Mesendoderm (in vitro differentiated cells): ENCODE data around the gene FBXL7.
A peak's percentile ranks its signal among the peaks of the same experiment; 100 is the strongest.

Experiments used
- DNase-seq: peaks from one replicate; pipeline ENCODE4 v3.0.0; 2013
- H2AK5ac ChIP-seq: 2 replicates; pipeline ENCODE4 v1.6.1; 2013; ENCODE audit warnings: low read length, inconsistent platforms
- H2BK120ac ChIP-seq: 2 replicates; pipeline ENCODE4 v1.6.1; 2013; ENCODE audit warnings: low read depth, mild to moderate bottlenecking, low read length, moderate library complexity, mixed read lengths
- H2BK15ac ChIP-seq: replicated peaks from 2 replicates; pipeline ENCODE4 v1.6.1; 2013; ENCODE audit warnings: low read depth, mild to moderate bottlenecking, moderate library complexity
- H2BK5ac ChIP-seq: 2 replicates; pipeline ENCODE4 v1.6.1; 2013; ENCODE audit warnings: low read length, inconsistent platforms
- H3K18ac ChIP-seq: 2 replicates; pipeline ENCODE4 v1.6.1; 2013; ENCODE audit warnings: mild to moderate bottlenecking, low read length, mixed read lengths
- H3K23ac ChIP-seq: one replicate; pipeline ENCODE4 v1.6.1; 2013; ENCODE audit warnings: low read length
- H3K27ac ChIP-seq: 2 replicates; pipeline ENCODE4 v1.5.1; 2013; ENCODE audit warnings: low read depth, mild to moderate bottlenecking, inconsistent platforms, low read length, moderate library complexity
- H3K27me3 ChIP-seq: 2 replicates; pipeline ENCODE4 v1.6.1; 2013; ENCODE audit warnings: low read length, control low read depth, mild to moderate bottlenecking, inconsistent platforms; ENCODE audit not compliant: insufficient read depth, poor library complexity
- H3K36me3 ChIP-seq: 2 replicates; pipeline ENCODE4 v1.6.1; 2013; ENCODE audit warnings: low read length, inconsistent platforms; ENCODE audit not compliant: control insufficient read depth, insufficient read depth
- H3K4ac ChIP-seq: one replicate; pipeline ENCODE4 v1.6.1; 2013; ENCODE audit warnings: low read depth, mild to moderate bottlenecking, low read length, moderate library complexity
- H3K4me1 ChIP-seq: 2 replicates; pipeline ENCODE4 v1.6.1; 2013; ENCODE audit warnings: low read depth, low read length, inconsistent platforms; ENCODE audit not compliant: control insufficient read depth
- H3K4me2 ChIP-seq: 2 replicates; pipeline ENCODE4 v1.6.1; 2013; ENCODE audit warnings: low read length
- H3K4me3 ChIP-seq: 2 replicates; pipeline ENCODE4 v1.5.1; 2013; ENCODE audit warnings: mild to moderate bottlenecking, low read length
- H3K56ac ChIP-seq: one replicate; pipeline ENCODE4 v1.6.1; 2013; ENCODE audit warnings: low read length
- H3K79me1 ChIP-seq: 2 replicates; pipeline ENCODE4 v1.6.1; 2013; ENCODE audit warnings: low read length, inconsistent platforms
- H3K79me2 ChIP-seq: 2 replicates; pipeline ENCODE4 v1.6.1; 2013; ENCODE audit warnings: mild to moderate bottlenecking, low read length; ENCODE audit not compliant: control insufficient read depth, insufficient read depth
- H3K9ac ChIP-seq: 2 replicates; pipeline ENCODE4 v1.6.1; 2013; ENCODE audit warnings: low read length, inconsistent platforms
- H4K5ac ChIP-seq: one replicate; pipeline ENCODE4 v1.6.1; 2013; ENCODE audit warnings: low read length
- H4K8ac ChIP-seq: one replicate; pipeline ENCODE4 v1.6.1; 2013; ENCODE audit warnings: low read depth, mild to moderate bottlenecking, control low read depth, low read length, moderate library complexity
- WGBS: extraction: QIAGEN DNeasy Blood & Tissue Kit; methylation state at CpG from one replicate; pipeline ENCODE4 v1.1.7; 2013; ENCODE audit warnings: low lambda C conversion rate, missing lambda C conversion rate; ENCODE audit not compliant: insufficient coverage; ENCODE audit errors: extremely low coverage; 5-methylcytosine and 5-hydroxymethylcytosine counted together

The FBXL7 gene

DNA sequence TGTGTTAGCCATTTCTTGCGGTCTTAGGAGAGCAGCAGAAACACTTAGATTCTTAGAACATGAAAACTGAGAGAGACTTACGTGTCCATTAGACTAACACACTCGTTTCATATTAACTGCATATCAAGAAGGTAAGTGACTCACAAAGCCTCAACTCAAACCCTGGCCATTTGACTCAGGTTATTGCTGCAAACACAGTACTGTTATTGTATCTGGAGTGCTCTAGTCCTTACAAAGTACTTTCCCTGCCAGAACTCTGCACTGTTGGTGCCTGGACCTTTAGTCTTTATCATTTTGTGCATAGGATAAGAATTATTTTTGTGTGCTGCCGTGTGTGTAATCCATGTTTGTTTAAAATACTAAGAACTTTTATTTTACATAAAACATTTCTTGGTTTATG, 155.7 kb downstream of the FBXL7 start:
- Histone ChIP-seq H3K18ac (no peak overlapping the region), H3K79me2 (no peaks in the 10 kb centered on the region), H3K79me1 (no peaks in the 10 kb centered on the region), H2BK15ac (no peak overlapping the region), H4K5ac (no peak overlapping the region), H3K4me2 (no peak overlapping the region), H3K27ac (no peak overlapping the region), H3K4me3 (no peak overlapping the region), H2BK5ac (no peak overlapping the region), H2BK120ac (no peak overlapping the region), H4K8ac (no peak overlapping the region), H3K4me1 (no peaks in the 10 kb centered on the region), H2AK5ac (no peak overlapping the region), H3K36me3 (no peaks in the 10 kb centered on the region), H3K9ac (no peak overlapping the region), H3K4ac (no peak overlapping the region), H3K27me3 (no peaks in the 10 kb centered on the region), H3K23ac (no peak overlapping the region), H3K56ac (no peak overlapping the region)
- no peak for DNase-seq
- WGBS, result no CpG with 5 or more reads among the region's 4 CpGs

GRCh38 chr5:15664961-15665360, 165.0 kb downstream of the FBXL7 start:
- no peak overlapping the region for H2AK5ac ChIP-seq
- no peak overlapping the region for H3K56ac ChIP-seq
- H3K27ac ChIP-seq, result no peak overlapping the region
- DNase-seq, result no peak
- no peak overlapping the region for H3K9ac ChIP-seq
- H2BK15ac ChIP-seq, result no peak overlapping the region
- H3K4ac ChIP-seq, result no peak overlapping the region
- no peak overlapping the region for H3K23ac ChIP-seq
- H3K79me2 ChIP-seq, result no peaks in the 10 kb centered on the region
- H3K18ac ChIP-seq, result no peak overlapping the region
- no peak overlapping the region for H4K5ac ChIP-seq
- peaks cover 3% of the 10 kb centered on the region for H3K79me1 ChIP-seq
- H2BK5ac ChIP-seq, result no peak overlapping the region
- H2BK120ac ChIP-seq, result no peak overlapping the region
- no peak overlapping the region for H3K4me2 ChIP-seq
- H3K4me3 ChIP-seq, result no peak overlapping the region
- H4K8ac ChIP-seq, result no peak overlapping the region
- no peaks in the 10 kb centered on the region for H3K4me1 ChIP-seq
- H3K27me3 ChIP-seq, result no peaks in the 10 kb centered on the region
- H3K36me3 ChIP-seq, result no peaks in the 10 kb centered on the region

DNA sequence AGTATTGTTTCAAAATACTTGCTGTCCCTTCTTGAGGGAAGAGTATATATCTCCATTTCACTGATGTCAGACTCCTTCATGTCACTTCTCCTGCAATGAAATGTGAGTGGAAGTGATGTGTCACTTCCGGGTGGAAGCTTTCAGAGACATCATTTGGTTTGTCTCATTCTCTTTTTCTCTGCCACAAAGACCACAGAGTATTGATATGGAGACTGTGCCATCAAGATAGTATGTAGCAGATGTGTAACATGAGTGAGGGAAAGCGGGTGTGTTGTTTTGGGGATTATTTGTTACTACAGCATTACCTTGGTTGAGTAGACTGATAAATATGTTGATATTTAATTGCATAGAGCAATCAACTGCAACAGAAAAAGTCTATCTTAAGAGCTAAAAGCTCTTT, 169.8 kb downstream of the FBXL7 start:
- no peak overlapping the region for H3K4me3 ChIP-seq
- no peak overlapping the region for H3K18ac ChIP-seq
- no CpG with 5 or more reads among the region's 2 CpGs for WGBS
- no peaks in the 10 kb centered on the region for H3K79me2 ChIP-seq
- H2BK5ac ChIP-seq, result no peak overlapping the region
- H3K9ac ChIP-seq, result no peak overlapping the region
- no peak overlapping the region for H3K4me2 ChIP-seq
- no peak overlapping the region for H4K5ac ChIP-seq
- peaks cover 4% of the 10 kb centered on the region for H3K4me1 ChIP-seq
- H4K8ac ChIP-seq, result no peak overlapping the region
- H2AK5ac ChIP-seq, result no peak overlapping the region
- no peaks in the 10 kb centered on the region for H3K27me3 ChIP-seq
- no peak overlapping the region for H2BK15ac ChIP-seq
- H3K23ac ChIP-seq, result no peak overlapping the region
- no peak for DNase-seq
- peaks cover 3% of the 10 kb centered on the region for H3K79me1 ChIP-seq
- no peak overlapping the region for H3K4ac ChIP-seq
- H3K56ac ChIP-seq, result no peak overlapping the region
- no peak overlapping the region for H3K27ac ChIP-seq
- H2BK120ac ChIP-seq, result no peak overlapping the region
- H3K36me3 ChIP-seq, result no peaks in the 10 kb centered on the region

GRCh38 chr5:15674716-15675115, 174.7 kb downstream of the FBXL7 start:
- no CpG with 5 or more reads among the region's 2 CpGs for WGBS
- peaks cover 3% of the 10 kb centered on the region for H3K79me1 ChIP-seq
- no peak overlapping the region for H3K4ac ChIP-seq

DNA sequence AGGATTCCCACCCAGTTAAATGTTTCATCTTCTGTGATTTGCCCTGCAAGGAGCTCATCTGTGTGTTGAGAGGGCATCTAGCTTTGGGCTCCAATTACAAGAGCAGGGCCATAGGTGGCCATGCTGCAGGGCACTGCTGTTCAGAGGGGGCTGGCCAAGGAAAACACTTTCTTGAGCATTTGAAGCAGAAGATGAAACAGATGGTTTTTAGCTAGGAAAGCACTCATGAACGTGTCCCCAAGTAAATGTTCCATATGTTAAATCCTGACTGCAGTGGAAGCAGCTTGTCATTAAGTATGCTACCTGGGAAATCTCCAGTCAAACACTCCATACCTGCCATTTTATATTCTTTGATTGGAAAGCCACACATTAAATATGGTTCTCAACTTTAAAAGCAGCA, 176.6 kb downstream of the FBXL7 start:
- peak overlapping the region; percentile 71 for H3K18ac ChIP-seq
- H3K79me2 ChIP-seq, result no peaks in the 10 kb centered on the region
- no peak overlapping the region for H3K4me3 ChIP-seq
- H4K8ac ChIP-seq, result no peak overlapping the region
- peak overlapping the region; percentile 65 for H2BK120ac ChIP-seq
- H3K4ac ChIP-seq, result peak overlapping the region; percentile 72
- peaks cover 15% of the 10 kb centered on the region for H3K4me1 ChIP-seq
- no CpG with 5 or more reads among the region's 1 CpG for WGBS
- no peak overlapping the region for H3K9ac ChIP-seq
- no peak overlapping the region for H4K5ac ChIP-seq
- no peak overlapping the region for H2BK15ac ChIP-seq
- no peak for DNase-seq
- no peak overlapping the region for H3K4me2 ChIP-seq
- no peak overlapping the region for H2BK5ac ChIP-seq
- H3K27ac ChIP-seq, result no peak overlapping the region
- H3K36me3 ChIP-seq, result no peaks in the 10 kb centered on the region
- H3K27me3 ChIP-seq, result no peaks in the 10 kb centered on the region
- peak overlapping the region; percentile 29 for H2AK5ac ChIP-seq
- H3K56ac ChIP-seq, result peak overlapping the region; percentile 49
- H3K79me1 ChIP-seq, result peaks cover 3% of the 10 kb centered on the region
- H3K23ac ChIP-seq, result no peak overlapping the region

More at GRCh38 chr5:15674716-15675115, 174.7 kb downstream of the FBXL7 start:
- Histone ChIP-seq H2BK15ac (no peak overlapping the region), H2AK5ac (no peak overlapping the region), H3K9ac (no peak overlapping the region), H3K4me2 (no peak overlapping the region), H3K27me3 (no peaks in the 10 kb centered on the region), H3K79me2 (no peaks in the 10 kb centered on the region), H3K56ac (no peak overlapping the region), H2BK5ac (no peak overlapping the region), H3K4me1 (peaks cover 17% of the 10 kb centered on the region), H3K27ac (no peak overlapping the region), H4K8ac (no peak overlapping the region), H4K5ac (no peak overlapping the region), H3K18ac (no peak overlapping the region), H3K23ac (no peak overlapping the region), H3K4me3 (no peak overlapping the region), H3K36me3 (no peaks in the 10 kb centered on the region), H2BK120ac (no peak overlapping the region)
- peak; percentile 91 for DNase-seq

GRCh38 chr5:15679161-15679560, 179.2 kb downstream of the FBXL7 start:
- Histone ChIP-seq H3K18ac (peak overlapping the region; percentile 51), H3K36me3 (no peaks in the 10 kb centered on the region), H3K79me2 (no peaks in the 10 kb centered on the region), H3K56ac (no peak overlapping the region), H3K23ac (no peak overlapping the region), H3K4me3 (no peak overlapping the region), H3K4me2 (no peak overlapping the region), H3K27ac (no peak overlapping the region), H2BK120ac (peak overlapping the region; percentile 61), H3K27me3 (no peaks in the 10 kb centered on the region), H3K4me1 (peaks cover 14% of the 10 kb centered on the region), H3K4ac (no peak overlapping the region), H4K8ac (no peak overlapping the region), H2BK15ac (peak overlapping the region; percentile 36), H2AK5ac (no peak overlapping the region), H2BK5ac (no peak overlapping the region), H4K5ac (no peak overlapping the region), H3K9ac (no peak overlapping the region), H3K79me1 (peaks cover 5% of the 10 kb centered on the region)
- WGBS, result no CpG with 5 or more reads among the region's 4 CpGs
- DNase-seq, result no peak
